ENCODE measurements around the gene ACSF2. TPM values are rescaled to one million over a fixed set of nuclear protein-coding genes. Genes with fewer than 3 reads are reported as not detected.

Gene ACSF2
- total and polyA plus RNA-seq, 2 of the 13 experiments (the other 11 are each of a cell fraction or from before 2014, with no cell fraction given): 87.3 to 109 TPM

DNA sequence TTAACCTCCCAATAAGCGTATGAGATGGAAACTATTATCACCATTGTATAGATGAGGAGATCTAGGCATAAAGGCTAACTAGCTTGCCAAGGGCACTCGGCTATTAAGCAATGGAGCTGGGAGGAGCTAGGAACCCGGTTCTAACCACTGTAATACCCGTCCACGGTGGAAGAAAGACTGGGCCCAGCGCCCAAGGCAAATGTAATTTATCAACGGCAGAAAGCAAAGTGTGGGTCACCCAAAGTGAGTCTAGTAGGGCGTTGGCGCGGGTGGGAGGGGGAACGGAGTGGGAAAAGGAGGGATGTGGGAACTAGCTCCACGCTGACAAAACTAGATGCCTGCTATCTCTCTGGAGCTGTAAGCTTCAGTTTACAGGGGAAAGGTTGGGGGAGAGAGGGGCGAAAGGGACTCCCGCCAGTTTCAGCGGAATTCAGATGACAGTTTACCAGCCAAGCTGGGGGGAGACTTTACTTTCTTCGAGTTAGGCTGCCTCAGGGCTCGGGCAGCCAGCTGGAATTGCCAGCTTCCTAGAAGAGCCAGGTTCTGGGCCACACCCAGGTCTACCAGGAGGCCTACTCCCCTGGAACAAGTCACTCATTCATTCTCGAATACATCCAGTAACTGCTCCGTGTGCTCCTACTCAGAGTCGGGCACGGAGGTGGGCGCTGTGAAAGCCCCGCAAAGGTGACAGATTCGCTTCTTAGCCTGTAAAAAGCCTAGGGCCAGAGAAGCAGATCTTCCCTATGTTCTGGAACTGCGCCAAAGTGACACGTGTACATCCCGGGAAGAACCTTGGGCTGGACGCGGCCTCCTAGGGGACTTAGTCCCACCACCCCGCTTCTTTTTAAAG, 29.5 kb upstream of the ACSF2 start (continued):
- 0 out of 2 replicates have a peak, but pooled peaks have one; percentile 63 for TF ChIP-seq WIZ (CRISPR knock-in tag; IDR thresholded peaks at IDR 0.05)
- TF ChIP-seq CEBPB (IDR thresholded peaks at IDR 0.05; ENCODE audit: borderline replicate concordance, low read depth, low read length): peak; percentile 85; the same call in 1 of the 2 replicates
- TF ChIP-seq EEA1 (CRISPR knock-in tag; IDR thresholded peaks at IDR 0.05; ENCODE audit: borderline replicate concordance): peak; percentile 79; the same call in 1 of the 2 replicates
- 0 out of 2 replicates have a peak, but pooled peaks have one; percentile 39 for TF ChIP-seq ZNF749 (CRISPR knock-in tag; IDR thresholded peaks at IDR 0.05; ENCODE audit: borderline replicate concordance)
- no peak for TF ChIP-seq HNF1A (IDR thresholded peaks at IDR 0.05; ENCODE audit: low read depth)
- TF ChIP-seq HNF1A (CRISPR knock-in tag; IDR thresholded peaks at IDR 0.05; ENCODE audit: borderline replicate concordance): no peak
- TF ChIP-seq ZNF501 (CRISPR knock-in tag; IDR thresholded peaks at IDR 0.05): no peak
- peak; percentile 86; the same call in 1 of the 2 replicates for TF ChIP-seq SSRP1 (CRISPR knock-in tag; IDR thresholded peaks at IDR 0.05)
- 0 out of 2 replicates have a peak, but pooled peaks have one; percentile 74 for TF ChIP-seq ZNF224 (CRISPR knock-in tag; IDR thresholded peaks at IDR 0.05)
- 0 out of 2 replicates have a peak, but pooled peaks have one; percentile 49 for TF ChIP-seq ZNF703 (CRISPR knock-in tag; IDR thresholded peaks at IDR 0.05; ENCODE audit: borderline replicate concordance)
- TF ChIP-seq, protein P1, sequence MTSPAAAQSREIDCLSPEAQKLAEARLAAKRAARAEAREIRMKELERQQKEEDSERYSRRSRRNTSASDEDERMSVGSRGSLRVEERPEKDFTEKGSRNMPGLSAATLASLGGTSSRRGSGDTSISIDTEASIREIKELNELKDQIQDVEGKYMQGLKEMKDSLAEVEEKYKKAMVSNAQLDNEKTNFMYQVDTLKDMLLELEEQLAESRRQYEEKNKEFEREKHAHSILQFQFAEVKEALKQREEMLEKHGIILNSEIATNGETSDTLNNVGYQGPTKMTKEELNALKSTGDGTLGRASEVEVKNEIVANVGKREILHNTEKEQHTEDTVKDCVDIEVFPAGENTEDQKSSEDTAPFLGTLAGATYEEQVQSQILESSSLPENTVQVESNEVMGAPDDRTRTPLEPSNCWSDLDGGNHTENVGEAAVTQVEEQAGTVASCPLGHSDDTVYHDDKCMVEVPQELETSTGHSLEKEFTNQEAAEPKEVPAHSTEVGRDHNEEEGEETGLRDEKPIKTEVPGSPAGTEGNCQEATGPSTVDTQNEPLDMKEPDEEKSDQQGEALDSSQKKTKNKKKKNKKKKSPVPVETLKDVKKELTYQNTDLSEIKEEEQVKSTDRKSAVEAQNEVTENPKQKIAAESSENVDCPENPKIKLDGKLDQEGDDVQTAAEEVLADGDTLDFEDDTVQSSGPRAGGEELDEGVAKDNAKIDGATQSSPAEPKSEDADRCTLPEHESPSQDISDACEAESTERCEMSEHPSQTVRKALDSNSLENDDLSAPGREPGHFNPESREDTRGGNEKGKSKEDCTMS (CRISPR knock-in tag; conservative IDR thresholded peaks at IDR 0.05): 0 out of 2 replicates have a peak, but pooled peaks have one; percentile 33
- TF ChIP-seq HMG20A (CRISPR knock-in tag; IDR thresholded peaks at IDR 0.05; ENCODE audit: borderline replicate concordance): no peak
- TF ChIP-seq RBFOX2 (IDR thresholded peaks at IDR 0.05; ENCODE audit: low read depth, low read length): 0 out of 2 replicates have a peak, but pooled peaks have one; percentile 9
- TF ChIP-seq KLF11 (CRISPR knock-in tag; IDR thresholded peaks at IDR 0.05): 0 out of 2 replicates have a peak, but pooled peaks have one; percentile 12
- TF ChIP-seq ZNF569 (CRISPR knock-in tag; IDR thresholded peaks at IDR 0.05; ENCODE audit: borderline replicate concordance): no peak
- TF ChIP-seq, protein P2, sequence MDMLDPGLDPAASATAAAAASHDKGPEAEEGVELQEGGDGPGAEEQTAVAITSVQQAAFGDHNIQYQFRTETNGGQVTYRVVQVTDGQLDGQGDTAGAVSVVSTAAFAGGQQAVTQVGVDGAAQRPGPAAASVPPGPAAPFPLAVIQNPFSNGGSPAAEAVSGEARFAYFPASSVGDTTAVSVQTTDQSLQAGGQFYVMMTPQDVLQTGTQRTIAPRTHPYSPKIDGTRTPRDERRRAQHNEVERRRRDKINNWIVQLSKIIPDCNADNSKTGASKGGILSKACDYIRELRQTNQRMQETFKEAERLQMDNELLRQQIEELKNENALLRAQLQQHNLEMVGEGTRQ (IDR thresholded peaks at IDR 0.05; ENCODE audit: low read depth, low read length): no peak
- TF ChIP-seq, protein P2 (CRISPR knock-in tag; IDR thresholded peaks at IDR 0.05; ENCODE audit: borderline replicate concordance): 0 out of 2 replicates have a peak, but pooled peaks have one; percentile 40
- 0 out of 2 replicates have a peak, but pooled peaks have one; percentile 18 for TF ChIP-seq MTF2 (CRISPR knock-in tag; IDR thresholded peaks at IDR 0.05; ENCODE audit: borderline replicate concordance)
- no peak for TF ChIP-seq TOE1 (CRISPR knock-in tag; IDR thresholded peaks at IDR 0.05)
- peak; percentile 78 for TF ChIP-seq CEBPG (CRISPR knock-in tag; IDR thresholded peaks at IDR 0.05)
- TF ChIP-seq ZFP36L1 (CRISPR knock-in tag; IDR thresholded peaks at IDR 0.05): 0 out of 2 replicates have a peak, but pooled peaks have one; percentile 46

Measured in HepG2 (cell line).